ENCODE measurements around the gene ARHGEF25. TPM values are rescaled to one million over a fixed set of nuclear protein-coding genes. Genes with fewer than 3 reads are reported as not detected.

The ARHGEF25 gene
- total and polyA plus RNA-seq, 2 of the 13 experiments (the other 11 are each of a cell fraction or from before 2014, with no cell fraction given) = 11.5 to 12.5 TPM

DNA sequence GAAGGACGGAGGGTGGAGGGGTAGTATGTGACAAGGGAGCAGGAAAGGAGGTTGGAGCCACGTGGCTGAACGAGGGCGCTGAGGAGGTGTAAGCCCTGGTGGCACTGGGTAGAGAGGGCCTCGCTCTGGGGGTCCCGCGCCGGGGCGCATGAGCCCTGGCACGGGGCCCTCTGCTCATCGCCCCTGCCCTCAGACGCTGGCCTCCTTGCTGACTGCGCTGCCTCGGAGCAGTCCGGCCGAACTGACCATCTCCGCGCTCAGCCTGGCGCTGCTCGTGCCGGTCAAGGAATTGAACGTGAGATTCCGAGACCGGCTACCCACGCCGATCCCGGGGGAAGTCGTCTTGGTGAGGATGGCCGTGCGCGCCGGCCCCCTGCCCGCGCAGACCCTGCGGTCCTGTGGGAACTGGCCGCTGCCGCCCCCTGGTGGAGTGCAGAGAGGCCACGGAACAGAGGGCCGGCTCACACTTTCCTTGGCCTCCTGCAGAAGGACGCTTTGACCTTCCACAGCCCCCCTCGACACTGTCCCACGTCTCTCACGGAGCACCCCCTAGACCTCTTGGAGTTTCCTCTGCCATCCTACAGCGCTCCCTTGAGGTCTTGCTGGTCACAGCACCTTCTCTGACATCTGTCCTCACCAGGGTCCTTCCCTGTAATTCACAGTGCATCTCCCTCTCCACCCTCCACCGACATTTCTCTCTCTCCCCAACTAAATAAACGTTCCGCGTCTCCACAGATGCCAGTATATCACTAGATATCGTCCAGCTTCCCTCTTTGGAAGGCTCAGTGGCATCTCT, 10.5 kb downstream of the ARHGEF25 start (continued):
- TF ChIP-seq ARID4A (CRISPR knock-in tag; IDR thresholded peaks at IDR 0.05; ENCODE audit: borderline replicate concordance) = peak; percentile 51; the same call in 1 of the 2 replicates
- no peak for TF ChIP-seq ZNF781 (CRISPR knock-in tag; IDR thresholded peaks at IDR 0.05; ENCODE audit: borderline replicate concordance, not compliant biosample characterization)
- TF ChIP-seq REXO4 (CRISPR knock-in tag; IDR thresholded peaks at IDR 0.05; ENCODE audit: borderline replicate concordance) = no peak
- TF ChIP-seq ZSCAN9 (CRISPR knock-in tag; IDR thresholded peaks at IDR 0.05; ENCODE audit: borderline replicate concordance) = no peak
- TF ChIP-seq, protein P1, sequence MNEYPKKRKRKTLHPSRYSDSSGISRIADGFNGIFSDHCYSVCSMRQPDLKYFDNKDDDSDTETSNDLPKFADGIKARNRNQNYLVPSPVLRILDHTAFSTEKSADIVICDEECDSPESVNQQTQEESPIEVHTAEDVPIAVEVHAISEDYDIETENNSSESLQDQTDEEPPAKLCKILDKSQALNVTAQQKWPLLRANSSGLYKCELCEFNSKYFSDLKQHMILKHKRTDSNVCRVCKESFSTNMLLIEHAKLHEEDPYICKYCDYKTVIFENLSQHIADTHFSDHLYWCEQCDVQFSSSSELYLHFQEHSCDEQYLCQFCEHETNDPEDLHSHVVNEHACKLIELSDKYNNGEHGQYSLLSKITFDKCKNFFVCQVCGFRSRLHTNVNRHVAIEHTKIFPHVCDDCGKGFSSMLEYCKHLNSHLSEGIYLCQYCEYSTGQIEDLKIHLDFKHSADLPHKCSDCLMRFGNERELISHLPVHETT (CRISPR knock-in tag; conservative IDR thresholded peaks at IDR 0.05) = no peak
- no peak for TF ChIP-seq AGO2 (optimal IDR thresholded peaks at IDR 0.05; ENCODE audit: low read depth, low read length)
- TF ChIP-seq ATF7 (IDR thresholded peaks at IDR 0.05) = no peak
- no peak for TF ChIP-seq ATF7 (CRISPR knock-in tag; IDR thresholded peaks at IDR 0.05)
- 0 out of 2 replicates have a peak, but pooled peaks have one; percentile 26 for TF ChIP-seq ISL2 (CRISPR knock-in tag; IDR thresholded peaks at IDR 0.05)
- TF ChIP-seq ZNF33B (CRISPR knock-in tag; IDR thresholded peaks at IDR 0.05) = no peak
- no peak for TF ChIP-seq ZNF530 (CRISPR knock-in tag; IDR thresholded peaks at IDR 0.05; ENCODE audit: low read depth)
- no peak for TF ChIP-seq FOXM1 (CRISPR knock-in tag; IDR thresholded peaks at IDR 0.05)
- no peak for TF ChIP-seq AGO1 (IDR thresholded peaks at IDR 0.05; ENCODE audit: low read depth, low read length, poor library complexity, severe bottlenecking)
- TF ChIP-seq DMTF1 (CRISPR knock-in tag; IDR thresholded peaks at IDR 0.05) = no peak
- no peak for TF ChIP-seq ZSCAN5A (CRISPR knock-in tag; IDR thresholded peaks at IDR 0.05; ENCODE audit: borderline replicate concordance)
- no peak; the same call in 1 of the 2 replicates for TF ChIP-seq ZSCAN21 (CRISPR knock-in tag; IDR thresholded peaks at IDR 0.05; ENCODE audit: borderline replicate concordance)
- no peak for TF ChIP-seq ZNF354B (CRISPR knock-in tag; IDR thresholded peaks at IDR 0.05)
- no peak for TF ChIP-seq ZNF780A (CRISPR knock-in tag; IDR thresholded peaks at IDR 0.05)
- TF ChIP-seq KLF12 (CRISPR knock-in tag; IDR thresholded peaks at IDR 0.05; ENCODE audit: borderline replicate concordance) = no peak
- no peak for TF ChIP-seq SP1 (IDR thresholded peaks at IDR 0.05)
- no peak for TF ChIP-seq SP1 (CRISPR knock-in tag; IDR thresholded peaks at IDR 0.05)
